HG03025 (cell line): ENCODE results near the gene RBM5.
"Not testable (repeated sequence)": the region's sequence is repeated elsewhere in the genome, so short reads cannot be mapped to it uniquely, and the experiment has no call there.

Source experiments
- ATAC-seq: cut with Tn5 transposase; IDR thresholded peaks from one replicate; pipeline ENCODE4 v1.9.1; 2021; ENCODE audit warnings: mild to moderate bottlenecking, moderate library complexity; ENCODE audit not compliant: unreplicated experiment, low FRiP score

The RBM5 gene

DNA sequence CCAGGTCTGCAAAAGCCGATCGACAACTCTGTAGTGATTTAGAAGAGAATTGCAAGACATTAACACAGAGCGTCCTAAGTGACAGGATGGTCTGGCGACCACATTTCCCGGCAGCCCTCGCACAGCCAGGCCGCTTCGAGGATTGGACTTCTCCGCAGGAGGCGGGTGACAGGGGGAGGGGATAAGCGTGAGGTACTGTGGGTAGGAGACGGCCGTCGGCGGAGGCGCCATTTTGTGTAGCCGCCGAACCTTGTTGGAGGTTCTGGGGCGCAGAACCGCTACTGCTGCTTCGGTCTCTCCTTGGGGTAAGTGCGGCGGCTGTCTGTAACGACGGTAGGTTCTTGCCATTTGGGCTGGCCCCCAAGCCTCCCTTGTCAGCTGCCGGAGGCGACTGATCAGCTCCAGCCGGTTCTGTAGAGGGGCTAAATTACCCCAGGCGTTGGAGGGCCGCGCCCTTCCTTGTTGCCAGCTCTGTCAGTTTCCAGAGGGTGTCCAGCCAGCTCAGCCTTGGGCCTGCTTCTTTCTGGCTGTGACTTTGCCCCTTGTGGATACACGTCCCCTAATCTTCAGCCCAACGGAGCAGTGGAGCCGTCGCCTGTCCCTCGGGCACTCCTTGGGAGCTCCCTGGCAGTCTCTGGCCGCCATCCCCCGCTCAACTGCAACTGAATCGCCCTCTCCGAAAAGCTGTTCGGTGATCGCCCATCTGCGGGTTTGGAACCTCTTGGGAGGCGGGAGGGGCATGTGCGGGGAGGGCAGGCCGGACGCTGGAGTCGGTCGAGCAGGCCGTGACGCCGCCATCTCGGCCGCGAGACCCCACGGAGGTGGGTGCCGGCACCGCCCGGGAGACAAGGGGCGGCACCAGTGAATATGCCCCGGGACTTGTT is at the start of gene RBM5:
Gene RBM5, plus strand, starts transcription at position 195 of the 884 bp plus-strand sequence. CDS start 1,516 bp downstream, outside the sequence.
- peak; percentile 94 for ATAC-seq

DNA sequence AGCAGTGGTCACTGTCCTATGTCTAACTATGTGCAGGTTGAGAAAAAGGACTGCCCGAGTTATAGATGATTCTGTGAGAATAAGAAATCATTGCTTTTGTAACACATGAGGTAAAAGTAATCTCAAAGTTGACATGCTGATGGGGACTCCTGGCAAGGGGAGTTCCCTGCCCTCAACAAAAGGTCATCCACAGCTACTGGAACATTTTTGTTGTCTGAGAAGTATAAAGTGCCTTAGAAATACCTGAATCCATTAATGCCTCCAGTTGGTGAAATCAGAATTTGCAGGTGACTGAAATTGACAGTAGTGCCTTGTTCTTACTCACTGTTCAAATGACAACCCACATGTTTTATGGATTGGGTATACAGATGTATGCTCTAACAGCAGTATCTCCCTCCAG is 43.7 kb upstream of the RBM5 start:
- ATAC-seq = no peak

DNA sequence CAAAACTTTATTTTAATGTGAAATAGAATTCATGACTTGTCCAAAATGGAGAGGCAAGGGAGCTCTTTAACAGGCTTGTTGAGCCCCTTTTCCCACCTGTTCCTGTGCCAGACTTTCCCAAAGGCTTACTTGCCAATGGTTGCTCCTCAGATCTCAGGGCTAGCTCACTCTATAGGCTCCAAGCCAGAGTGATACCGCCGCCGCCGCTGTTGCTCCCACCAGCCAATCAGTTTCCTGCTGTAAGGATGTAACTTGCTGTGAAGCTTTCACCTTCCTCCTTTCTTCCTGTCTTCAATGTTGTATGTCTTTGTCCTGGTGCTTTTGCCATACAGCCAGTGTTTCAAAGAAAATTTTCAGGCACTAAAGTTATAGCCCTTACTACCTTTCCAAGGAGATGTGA is 41.3 kb upstream of the RBM5 start:
- no peak for ATAC-seq

DNA sequence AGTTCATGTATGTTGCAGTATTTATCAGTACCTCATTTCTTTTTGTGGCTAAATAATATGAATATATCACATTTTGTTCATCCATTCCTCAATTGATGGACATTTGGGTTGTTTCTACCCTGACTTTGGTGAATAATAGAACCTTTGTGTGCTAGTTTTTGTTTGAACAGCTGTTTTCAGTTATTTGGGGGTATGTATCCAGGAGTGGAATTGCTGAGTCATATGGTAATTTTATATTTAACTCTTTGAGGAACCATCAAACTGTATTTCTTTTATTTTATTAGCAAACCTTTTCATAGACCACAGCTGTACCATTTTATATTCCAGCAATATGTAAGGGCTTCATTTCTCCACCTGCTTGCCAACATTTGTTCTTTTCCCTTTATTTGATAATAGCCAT is 38.4 kb upstream of the RBM5 start:
- ATAC-seq = no peak

DNA sequence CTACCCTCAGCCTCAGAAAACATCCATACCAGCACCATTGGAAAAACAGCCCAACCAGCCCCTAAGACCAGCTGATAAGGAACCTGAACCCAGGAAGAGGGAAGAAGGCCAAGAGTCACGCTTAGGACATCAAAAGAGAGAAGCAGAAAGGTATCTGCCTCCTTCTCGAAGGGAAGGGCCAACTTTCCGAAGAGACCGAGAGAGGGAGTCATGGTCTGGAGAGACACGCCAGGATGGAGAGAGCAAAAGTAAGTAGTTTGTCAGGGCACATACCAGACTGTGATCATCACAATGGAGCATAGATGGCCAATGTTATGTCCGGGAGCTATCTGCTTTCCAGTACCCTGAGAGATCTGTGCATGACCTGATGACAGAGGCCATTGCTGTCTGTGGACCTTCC is 31.0 kb upstream of the RBM5 start:
- ATAC-seq = no peak

DNA sequence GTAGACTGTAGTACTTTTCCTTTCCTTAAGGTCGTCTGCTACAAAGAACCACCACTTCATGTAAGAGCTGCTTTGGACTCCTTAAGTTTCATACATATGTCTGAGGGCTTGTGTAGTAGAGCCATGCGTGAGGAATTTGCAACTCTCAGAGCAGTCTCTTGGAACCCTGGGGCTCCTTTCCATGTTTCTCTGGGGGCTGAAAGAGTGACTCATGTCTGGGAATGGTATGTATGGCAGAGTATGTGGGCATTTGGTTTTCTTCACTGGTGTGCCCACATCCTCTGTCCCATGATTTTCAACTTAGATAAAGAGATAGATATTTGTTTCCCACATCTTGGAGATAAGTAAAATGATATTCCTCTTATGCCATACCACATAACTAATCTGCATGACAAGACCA is 20.6 kb upstream of the RBM5 start:
- ATAC-seq = no peak

DNA sequence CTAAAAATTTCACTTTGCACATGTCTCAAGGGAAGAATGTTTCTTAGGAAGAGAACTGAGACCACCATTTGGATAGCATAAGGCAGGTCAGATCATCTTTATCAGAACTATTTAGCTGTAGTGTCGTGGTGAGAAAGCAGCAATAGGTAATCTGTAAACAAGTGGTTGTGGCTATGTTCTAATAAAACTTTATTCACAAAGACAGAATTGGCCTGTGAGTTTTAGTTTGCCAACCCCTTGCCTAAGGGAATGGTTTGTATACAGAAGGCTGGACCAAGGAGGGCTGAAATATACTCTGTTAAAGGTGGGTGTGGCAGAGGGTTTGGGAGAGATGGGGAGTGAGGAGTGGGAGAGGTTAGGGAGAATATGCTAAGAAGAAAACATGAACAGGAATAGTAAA is 10.6 kb upstream of the RBM5 start:
- no peak for ATAC-seq

DNA sequence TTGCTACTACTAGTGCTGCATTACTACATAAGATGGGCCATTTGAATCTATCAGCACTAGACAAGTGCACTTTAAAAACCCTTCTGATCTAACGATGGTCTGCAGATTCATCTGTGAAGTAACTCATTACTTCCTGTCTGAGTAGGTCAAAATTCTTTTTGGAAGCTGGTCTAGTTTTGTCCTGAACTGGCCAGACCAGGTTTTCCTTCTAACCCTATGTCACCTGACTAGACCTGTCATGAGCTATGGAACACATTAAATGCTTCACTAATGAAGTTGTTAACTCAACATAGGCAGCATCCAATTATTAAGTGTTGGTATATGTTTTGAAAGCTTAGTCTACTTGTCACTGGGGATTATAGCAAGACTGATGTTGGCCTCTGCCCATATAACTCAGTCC is 10.1 kb upstream of the RBM5 start:
- ATAC-seq = no peak

DNA sequence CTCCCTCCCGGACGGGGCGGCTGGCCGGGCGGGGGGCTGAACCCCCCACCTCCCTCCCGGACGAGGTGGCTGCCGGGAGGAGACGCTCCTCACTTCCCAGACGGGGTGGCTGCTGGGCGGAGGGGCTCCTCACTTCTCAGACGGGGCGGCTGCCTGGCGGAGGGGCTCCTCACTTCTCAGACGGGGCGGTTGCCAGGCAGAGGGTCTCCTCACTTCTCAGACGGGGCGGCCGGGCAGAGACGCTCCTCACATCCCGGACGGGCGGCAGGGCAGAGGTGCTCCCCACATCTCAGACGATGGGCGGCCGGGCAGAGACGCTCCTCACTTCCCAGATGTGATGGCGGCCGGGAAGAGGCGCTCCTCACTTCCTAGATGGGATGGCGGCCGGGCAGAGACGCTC is 3.8 kb upstream of the RBM5 start:
- ATAC-seq = not testable (repeated sequence)

DNA sequence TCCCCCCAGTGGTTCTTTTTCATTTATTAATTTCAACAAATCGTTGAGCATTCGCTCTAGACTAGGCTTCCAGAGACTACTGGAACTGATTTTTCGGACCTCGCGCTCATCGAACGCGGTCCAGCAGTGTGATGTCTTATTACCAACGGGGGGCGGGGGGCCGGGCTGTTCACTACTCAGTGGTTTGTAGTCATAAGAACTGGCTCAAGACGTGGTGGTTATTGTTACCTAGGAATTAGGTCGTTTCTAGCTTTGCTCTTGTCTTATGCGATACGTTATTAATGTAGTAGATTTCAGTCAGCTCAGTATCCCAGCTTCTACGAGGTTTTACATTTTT is 858 bp downstream of the RBM5 start:
- ATAC-seq = peak; percentile 8

DNA sequence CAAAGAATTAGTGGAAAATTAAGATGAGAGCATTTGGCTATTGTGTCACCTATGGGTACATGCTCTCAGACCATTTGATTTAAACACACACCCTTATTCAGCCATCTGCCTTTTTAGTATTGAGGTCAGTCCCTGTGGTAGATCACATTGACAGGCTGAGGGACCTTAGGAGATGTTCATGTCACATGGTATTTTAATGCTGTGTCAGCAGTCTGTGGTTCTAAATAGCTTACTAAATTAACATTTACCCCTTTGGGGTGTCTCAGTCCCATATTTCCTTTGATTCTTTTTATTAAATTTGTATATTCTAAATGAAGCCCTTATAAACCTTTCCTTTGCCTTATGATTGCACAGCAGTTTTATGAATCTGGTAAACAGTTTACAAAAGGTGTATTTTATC is 2.3 kb downstream of the RBM5 start:
- ATAC-seq = no peak

DNA sequence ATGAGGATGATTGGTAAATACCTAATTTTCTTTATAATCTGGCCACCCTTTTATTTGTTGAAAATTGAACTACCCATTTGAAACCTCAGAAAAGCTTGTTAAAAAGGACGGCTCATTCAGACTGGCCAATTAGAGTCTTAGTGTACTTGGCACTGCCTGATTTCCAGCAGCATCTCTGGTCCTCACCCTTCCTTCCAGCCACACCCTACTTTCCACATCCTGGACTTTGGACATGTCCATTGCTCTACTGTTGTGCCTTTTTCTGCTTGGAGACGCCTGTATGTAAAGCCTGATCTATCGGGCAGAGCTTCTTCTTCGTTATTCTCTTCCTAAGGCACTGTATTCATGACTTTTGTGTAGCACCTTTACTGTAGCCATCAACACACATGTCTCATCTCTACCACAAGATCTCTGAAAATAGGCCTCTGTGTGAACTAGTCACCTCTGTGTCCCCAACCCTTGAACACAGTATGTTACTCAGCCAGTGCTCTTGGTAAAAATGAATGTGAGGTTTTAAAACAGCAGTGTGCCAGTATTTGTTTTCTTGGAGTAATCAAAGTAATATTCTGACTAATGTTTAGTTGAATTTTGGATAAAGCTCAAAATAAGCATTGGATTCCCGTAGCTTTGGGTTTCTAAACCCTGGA is 6.8 kb downstream of the RBM5 start:
- no peak for ATAC-seq

DNA sequence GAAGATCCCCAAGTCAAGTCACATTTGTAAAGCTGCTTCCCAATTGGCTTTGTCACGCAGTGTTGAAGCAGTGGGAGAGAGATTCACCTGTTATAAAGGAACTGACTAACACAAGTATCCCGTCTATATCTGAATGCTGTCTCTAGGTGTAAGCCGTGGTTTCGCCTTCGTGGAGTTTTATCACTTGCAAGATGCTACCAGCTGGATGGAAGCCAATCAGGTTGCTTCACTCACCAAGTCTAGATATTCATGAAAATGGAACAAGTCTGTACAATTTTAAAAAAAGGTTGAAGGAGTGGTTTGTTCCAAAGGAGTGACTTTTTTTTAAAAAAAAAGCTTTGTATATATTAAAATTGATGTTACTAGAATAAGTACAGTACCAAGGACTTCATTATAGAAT is 11.7 kb downstream of the RBM5 start:
- ATAC-seq = no peak

DNA sequence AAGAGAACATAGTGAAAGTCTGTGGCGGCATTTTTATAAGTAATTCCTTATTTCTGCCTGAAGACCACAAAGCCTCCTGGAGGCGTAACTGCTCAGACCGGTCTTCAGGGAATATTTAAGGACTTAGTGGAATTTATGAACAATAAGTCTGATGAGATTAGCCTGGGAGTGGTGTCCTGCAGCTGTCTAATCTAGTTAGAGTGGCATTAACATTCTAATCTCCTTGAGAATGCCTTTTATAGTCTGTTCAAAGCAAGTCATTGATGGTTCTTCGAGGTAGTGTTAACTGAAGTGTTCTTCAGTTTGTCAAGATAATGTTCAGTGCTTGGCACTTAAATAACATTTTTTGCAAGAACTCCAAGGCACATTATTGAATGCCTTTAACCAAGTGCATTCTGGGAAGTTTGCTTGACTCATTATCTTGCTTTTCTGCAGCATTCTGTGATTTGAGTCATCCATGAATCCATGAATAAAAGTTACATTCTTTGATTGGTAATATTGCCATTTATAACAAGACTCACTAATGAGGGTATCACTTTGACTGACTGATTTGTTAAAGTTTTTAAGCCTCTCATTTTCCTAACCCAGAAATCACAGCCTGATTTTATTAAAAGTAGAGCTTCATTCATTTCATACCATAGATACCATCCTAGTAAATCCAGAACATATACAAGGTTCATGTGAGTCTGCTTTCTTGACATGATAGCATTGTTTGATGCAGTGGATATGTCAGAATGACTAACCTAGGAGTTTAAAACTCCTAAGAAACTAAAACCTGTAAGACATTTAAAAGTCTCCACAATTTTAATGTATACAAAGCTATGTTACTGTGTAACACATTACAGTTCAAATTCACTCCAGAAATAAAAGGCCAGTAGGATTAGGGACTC is 12.5 kb downstream of the RBM5 start:
- ATAC-seq = no peak

DNA sequence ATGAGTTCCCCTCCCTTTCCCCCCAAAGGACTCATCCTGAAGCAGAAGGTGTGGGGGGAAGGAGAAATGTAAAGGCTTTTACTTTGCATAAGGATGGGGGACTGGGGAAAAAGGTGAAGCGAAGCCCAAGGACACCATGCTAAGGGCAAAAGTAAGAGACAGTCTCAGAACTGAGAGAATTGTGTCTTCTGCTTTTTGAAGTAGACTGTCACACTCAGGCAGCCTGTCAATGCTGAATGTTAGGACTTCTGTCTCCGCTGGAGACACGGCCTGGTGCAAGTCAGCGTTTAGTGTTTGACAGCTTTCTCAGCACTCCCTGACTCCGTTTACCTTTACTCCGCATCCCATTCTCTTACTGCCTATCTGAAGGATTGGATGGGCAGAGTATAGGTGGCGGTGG is 13.8 kb downstream of the RBM5 start:
- no peak for ATAC-seq

DNA sequence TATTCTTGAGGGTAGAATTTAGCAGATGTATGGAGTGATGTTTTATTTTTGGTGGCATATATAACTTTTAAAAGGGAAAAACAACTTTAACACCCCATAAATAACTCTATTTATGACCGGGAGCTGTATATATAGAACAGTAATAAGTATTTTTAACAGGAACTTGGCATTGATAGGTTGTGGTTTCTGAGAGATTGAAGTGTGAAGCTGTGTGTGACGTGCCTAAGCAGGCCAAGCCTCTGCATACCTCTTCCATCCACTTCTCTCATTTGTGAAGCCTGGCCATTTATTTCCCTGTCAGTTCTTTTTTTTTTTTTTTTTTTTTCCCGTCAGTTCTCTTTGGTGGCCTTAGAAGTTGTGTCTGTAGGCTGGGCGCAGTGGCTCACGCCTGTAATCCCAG is 23.0 kb downstream of the RBM5 start:
- ATAC-seq = no peak

DNA sequence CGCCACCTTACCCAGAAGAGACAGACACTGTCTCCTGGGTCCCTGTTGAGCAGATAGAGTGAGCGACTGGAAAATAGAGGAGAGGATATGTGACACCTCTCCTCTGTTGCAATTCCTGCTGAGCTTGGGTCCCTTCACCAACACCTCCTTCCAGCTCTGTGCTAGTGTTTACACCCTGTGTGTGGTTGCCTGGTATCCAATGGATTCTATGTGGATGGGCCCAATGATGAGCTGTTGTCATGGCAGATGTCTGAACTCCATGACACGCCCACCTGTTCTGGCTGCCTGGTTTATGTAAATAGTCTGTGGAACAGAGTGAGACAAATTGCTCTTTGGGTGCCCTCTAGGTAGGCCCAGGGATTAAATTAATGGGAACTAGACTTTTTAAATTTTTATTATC is 23.7 kb downstream of the RBM5 start:
- ATAC-seq = no peak

DNA sequence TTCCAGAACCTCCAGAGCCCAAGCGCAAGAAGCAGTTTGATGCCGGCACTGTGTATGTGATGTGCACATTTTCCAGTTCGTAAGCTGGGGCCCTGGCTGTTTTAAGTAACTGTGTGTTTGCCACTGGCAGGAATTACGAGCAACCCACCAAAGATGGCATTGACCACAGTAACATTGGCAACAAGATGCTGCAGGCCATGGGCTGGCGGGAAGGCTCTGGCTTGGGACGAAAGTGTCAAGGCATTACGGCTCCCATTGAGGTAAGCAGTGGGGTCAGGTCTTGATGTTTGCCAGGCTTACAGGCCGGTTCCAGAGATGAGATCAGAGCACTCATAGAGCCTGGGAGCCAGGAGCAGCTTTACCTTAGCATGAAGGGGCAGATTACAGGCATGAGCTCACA is 28.4 kb downstream of the RBM5 start:
- ATAC-seq = no peak

DNA sequence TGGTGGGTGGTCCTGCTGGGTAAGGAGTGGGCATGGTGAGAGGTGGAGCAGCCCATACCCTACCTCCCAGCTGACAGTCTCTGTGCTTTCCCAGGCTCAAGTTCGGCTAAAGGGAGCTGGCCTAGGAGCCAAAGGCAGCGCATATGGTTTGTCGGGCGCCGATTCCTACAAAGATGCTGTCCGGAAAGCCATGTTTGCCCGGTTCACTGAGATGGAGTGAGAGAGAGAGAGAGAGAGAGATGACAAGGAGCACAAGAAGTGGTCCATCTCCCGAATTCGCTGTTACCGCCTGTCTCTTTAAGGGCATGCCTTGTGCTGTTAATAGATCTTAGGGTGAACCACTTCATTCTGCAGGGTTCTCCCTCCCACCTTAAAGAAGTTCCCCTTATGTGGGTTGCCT is 29.5 kb downstream of the RBM5 start:
- no peak for ATAC-seq

DNA sequence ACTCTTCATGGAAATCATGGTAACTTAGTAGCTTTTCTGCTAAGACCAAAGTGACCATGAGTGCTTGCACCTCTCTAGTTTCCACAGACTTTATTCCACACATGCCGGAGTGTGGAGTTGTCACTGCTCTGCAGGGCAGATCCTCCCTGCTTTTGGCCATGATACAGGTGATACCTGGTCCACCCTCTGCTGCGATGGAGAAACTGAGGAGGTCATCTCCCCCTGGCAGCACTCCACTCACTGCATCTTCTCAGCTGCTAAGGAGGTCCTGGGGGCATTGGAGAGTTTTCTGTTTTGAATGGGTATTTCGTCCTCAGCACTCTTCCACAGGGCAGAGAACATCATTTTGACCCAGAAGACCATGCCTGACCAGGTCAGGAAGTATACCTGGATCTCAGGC is 31.1 kb downstream of the RBM5 start:
- ATAC-seq = no peak

DNA sequence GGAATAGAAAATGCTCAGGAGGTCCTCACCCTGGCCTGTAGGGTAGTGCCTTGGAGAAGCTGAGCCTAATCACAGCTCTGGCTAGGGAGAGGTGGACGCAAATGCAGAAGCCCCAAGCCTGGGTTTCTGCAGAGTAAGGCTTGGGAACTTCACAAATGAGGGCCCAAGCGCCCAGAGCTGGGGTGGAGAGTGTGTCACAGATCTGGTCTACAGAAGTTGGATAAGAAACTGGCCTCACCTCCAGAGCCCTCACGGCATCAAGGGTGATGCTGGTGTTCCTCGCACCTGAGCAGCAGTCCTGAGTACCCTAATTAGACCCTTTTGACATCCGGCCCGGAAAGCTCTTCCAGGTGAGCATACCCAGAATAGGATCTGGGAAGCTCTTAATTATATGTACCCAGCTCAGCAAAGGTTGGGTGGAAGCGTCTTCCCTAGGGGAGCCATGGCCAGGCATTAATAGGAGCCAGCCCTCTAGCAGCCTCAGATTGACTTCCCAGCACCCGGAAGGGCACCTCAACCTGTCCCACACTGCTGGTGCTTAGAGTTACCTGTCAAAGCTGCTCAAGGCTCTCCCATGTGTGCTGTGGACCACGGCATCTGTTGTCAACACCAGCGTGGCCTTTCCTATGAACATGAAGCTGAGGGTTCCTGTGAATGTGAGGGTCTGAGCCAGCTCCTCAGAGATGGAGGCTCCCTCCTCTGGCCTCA is 31.8 kb downstream of the RBM5 start:
- ATAC-seq = no peak
